Spleen (tissue), 11 donors: ENCODE measurements around the gene ITM2C. TPM values are rescaled to one million over a fixed set of nuclear protein-coding genes. Genes with fewer than 3 reads are reported as not detected.

Experiments used
- DNase-seq: peaks from one replicate; pipeline ENCODE4 v3.0.0-alpha.2; 2020
- H3K27ac ChIP-seq, 8 donors: fragments of 200-600 bp; sonication (generic) in 7 of 8; 1 replicate in 4 of 8; 2 replicates in 4 of 8; pipeline versions ENCODE4 v1.5.0 to v1.8.0; 2016 to 2021; ENCODE audit warnings: inconsistent platforms in 4 of 8, mild to moderate bottlenecking in 4 of 8, moderate library complexity in 1 of 8
- H3K27me3 ChIP-seq, 7 donors: fragments of 200-600 bp; sonication (generic) in 6 of 7; replicated peaks in 1 of 7; 1 replicate in 4 of 7; 2 replicates in 3 of 7; pipeline versions ENCODE4 v1.5.0 to v1.8.0; 2016 to 2021; ENCODE audit warnings: inconsistent platforms in 3 of 7, mild to moderate bottlenecking in 1 of 7
- H3K36me3 ChIP-seq, 6 donors: fragments of 200-600 bp; sonication (generic) in 5 of 6; 1 replicate in 4 of 6; 2 replicates in 2 of 6; pipeline versions ENCODE4 v1.5.0 to v1.8.0; 2016 to 2021; ENCODE audit warnings: inconsistent platforms in 2 of 6
- H3K4me1 ChIP-seq, 6 donors: fragments of 200-600 bp; sonication (generic) in 5 of 6; 1 replicate in 3 of 6; 2 replicates in 3 of 6; pipeline versions ENCODE4 v1.5.0 to v1.8.0; 2016 to 2021; ENCODE audit warnings: inconsistent platforms in 3 of 6
- H3K4me3 ChIP-seq, 8 donors: fragments of 200-600 bp; sonication (generic) in 7 of 8; 1 replicate in 4 of 8; 2 replicates in 4 of 8; pipeline versions ENCODE4 v1.5.0 to v1.8.0; 2016 to 2021; ENCODE audit warnings: inconsistent platforms in 4 of 8, mild to moderate bottlenecking in 4 of 8, moderate library complexity in 2 of 8
- H3K9me3 ChIP-seq, 8 donors: fragments of 200-600 bp; sonication (generic) in 7 of 8; 1 replicate in 4 of 8; 2 replicates in 4 of 8; pipeline versions ENCODE4 v1.5.0 to v1.8.0; 2016 to 2021; ENCODE audit warnings: inconsistent platforms in 4 of 8
- POLR2A ChIP-seq, 3 donors: fragments of 450-650 bp; IDR thresholded peaks; one replicate each; pipeline ENCODE4 v1.5.1; 2017; ENCODE audit warnings: antibody characterized with exemption in 3 of 3, mild to moderate bottlenecking in 1 of 3
- POLR2AphosphoS5 ChIP-seq, 3 donors: sonication (generic); formaldehyde crosslinking; IDR thresholded peaks; one replicate each; pipeline ENCODE4 v1.5.1; 2017; ENCODE audit warnings: antibody characterized with exemption in 3 of 3
- WGBS, 5 donors: extraction: QIAGEN DNeasy Blood & Tissue Kit in 3 of 5; methylation state at CpG; one replicate each; pipeline versions ENCODE4 v1.1.5 to v1.1.7; 2013 to 2018; 5-methylcytosine and 5-hydroxymethylcytosine counted together
- intact Hi-C: fragments of 100-400 bp; cut with DNase I; formaldehyde crosslinking; loops from one replicate; pipeline ENCODE4 v1.15.0; 2023; ENCODE audit warnings: low total_unique reads
- polyA plus RNA-seq, 3 donors: library from polyadenylated mRNA; stranded (reverse); fragments of 200-250 nt; gene quantifications; one replicate each; pipeline ENCODE4 v1.2.1, GENCODE V29; 2013
- total RNA-seq, 7 donors: library from RNA; depleted of rRNA in 3 of 7; stranded (reverse); fragments of >200 nt in 3 of 7; fragmentation: NEBNext Ultra II Directional in 4 of 7; extraction: Animal tissue kit (Norgen Biotek cat#: 25700) in 4 of 7; gene quantifications; one replicate each; pipeline versions ENCODE4 v1.1.0 to v1.2.1, GENCODE V29; 2016 to 2021
- TF ChIP-seq, protein P1 (sequence below), 11 experiments: fragments of 200-600 bp in 7 of 11; fragments of 450-650 bp in 4 of 11; sonication (generic) in 4 of 11; IDR thresholded peaks in 8 of 11; conservative IDR thresholded peaks in 3 of 11; 1 replicate in 7 of 11; 2 replicates in 4 of 11; pipeline versions ENCODE4 v1.4.0 to v1.8.0; 2016 to 2021; ENCODE audit warnings: antibody characterized with exemption in 11 of 11, inconsistent platforms in 4 of 11, mild to moderate bottlenecking in 1 of 11
- donor health status: healthy with polysubstance abuse.
- donor health status: DM: no; HTN: no; CAD: no; lungs with moderate emphysema.
- donor health status: DM: no; HTN: no; CAD: no.
- donor health status: Bipolar disorder and iron deficiency.
- donor health status: healthy.
- donor health status: DM: no; HTN: no; CAD: no.
- donor health status: DM: yes; HTN: yes; CAD: no.

ITM2C gene
- total and polyA plus RNA-seq, 10 donors, result 58.5 to 150 (median 93.7) TPM

DNA sequence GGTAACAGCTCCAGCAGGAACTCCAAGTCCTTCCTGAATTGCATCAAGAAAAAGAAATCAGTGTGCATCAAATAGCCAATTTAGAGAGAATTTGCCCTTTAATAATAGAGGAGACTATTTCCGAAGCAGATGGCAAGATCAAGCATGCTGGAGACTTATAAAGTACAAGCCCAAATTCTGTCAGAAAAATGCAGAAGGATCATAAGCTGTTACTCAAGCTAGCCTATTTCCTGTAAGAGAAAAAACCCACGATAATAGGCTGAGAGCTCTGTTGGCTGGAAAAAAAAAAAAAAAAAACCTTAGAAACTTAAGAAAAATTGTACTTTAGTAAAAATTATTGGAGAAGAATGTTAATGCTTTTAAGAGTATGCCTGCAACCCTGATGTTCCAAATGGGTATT is 24.4 kb upstream of the ITM2C start:
- TF ChIP-seq POLR2A (IDR thresholded peaks at IDR 0.05), result no peak
- TF ChIP-seq POLR2AphosphoS5 (IDR thresholded peaks at IDR 0.05), result no peak
- TF ChIP-seq, protein P1, sequence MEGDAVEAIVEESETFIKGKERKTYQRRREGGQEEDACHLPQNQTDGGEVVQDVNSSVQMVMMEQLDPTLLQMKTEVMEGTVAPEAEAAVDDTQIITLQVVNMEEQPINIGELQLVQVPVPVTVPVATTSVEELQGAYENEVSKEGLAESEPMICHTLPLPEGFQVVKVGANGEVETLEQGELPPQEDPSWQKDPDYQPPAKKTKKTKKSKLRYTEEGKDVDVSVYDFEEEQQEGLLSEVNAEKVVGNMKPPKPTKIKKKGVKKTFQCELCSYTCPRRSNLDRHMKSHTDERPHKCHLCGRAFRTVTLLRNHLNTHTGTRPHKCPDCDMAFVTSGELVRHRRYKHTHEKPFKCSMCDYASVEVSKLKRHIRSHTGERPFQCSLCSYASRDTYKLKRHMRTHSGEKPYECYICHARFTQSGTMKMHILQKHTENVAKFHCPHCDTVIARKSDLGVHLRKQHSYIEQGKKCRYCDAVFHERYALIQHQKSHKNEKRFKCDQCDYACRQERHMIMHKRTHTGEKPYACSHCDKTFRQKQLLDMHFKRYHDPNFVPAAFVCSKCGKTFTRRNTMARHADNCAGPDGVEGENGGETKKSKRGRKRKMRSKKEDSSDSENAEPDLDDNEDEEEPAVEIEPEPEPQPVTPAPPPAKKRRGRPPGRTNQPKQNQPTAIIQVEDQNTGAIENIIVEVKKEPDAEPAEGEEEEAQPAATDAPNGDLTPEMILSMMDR (IDR thresholded peaks at IDR 0.05 in 8 of 11, conservative IDR thresholded peaks at IDR 0.05 in 3 of 11), result no peak
- 12 to 28% (median 18%) methylated on average over 2 of the region's 2 CpGs for WGBS, 5 donors
- H3K27ac ChIP-seq, result no peak overlapping the region
- peaks cover 0 to 12% (median 4%) of the 10 kb centered on the region in 8 donors for H3K9me3 ChIP-seq
- intact Hi-C loops, result no loop called here
- H3K36me3 ChIP-seq, result no peaks in the 10 kb centered on the region
- DNase-seq, result no peak
- no peak overlapping the region for H3K4me3 ChIP-seq
- H3K4me1 ChIP-seq, result peaks cover 0 to 8% (median 0%) of the 10 kb centered on the region in 6 donors
- peaks cover 0 to 4% (median 0%) of the 10 kb centered on the region in 7 donors for H3K27me3 ChIP-seq

DNA sequence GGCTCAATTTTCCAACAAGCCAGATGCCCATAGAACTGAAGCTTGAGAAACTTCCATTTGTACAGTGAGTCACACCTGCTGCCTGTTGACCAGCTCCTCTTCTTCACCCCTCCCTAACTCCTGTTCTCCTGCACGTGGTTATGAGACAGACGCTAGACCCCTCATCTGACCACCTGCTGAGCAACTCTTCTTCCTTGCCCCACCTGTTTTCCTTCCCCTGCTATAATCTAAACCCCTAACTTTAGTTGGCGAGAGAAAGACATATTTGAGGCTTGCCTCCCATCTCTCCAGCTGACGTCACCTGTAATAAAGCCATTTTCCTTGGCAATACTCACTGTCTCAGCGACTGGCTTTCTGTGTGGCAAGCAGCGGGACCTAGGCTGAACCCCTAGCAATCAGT is 22.3 kb upstream of the ITM2C start:
- Histone ChIP-seq H3K4me1 (peaks cover 0 to 8% (median 0%) of the 10 kb centered on the region in 6 donors), H3K4me3 (no peak overlapping the region), H3K27ac (no peak overlapping the region), H3K27me3 (peaks cover 0 to 4% (median 0%) of the 10 kb centered on the region in 7 donors), H3K9me3 (peaks cover 0 to 18% (median 7%) of the 10 kb centered on the region in 8 donors), H3K36me3 (no peaks in the 10 kb centered on the region)
- intact Hi-C loops, result no loop called here
- TF ChIP-seq, protein P1 (IDR thresholded peaks at IDR 0.05 in 8 of 11, conservative IDR thresholded peaks at IDR 0.05 in 3 of 11), result no peak
- TF ChIP-seq POLR2A (IDR thresholded peaks at IDR 0.05), result no peak
- TF ChIP-seq POLR2AphosphoS5 (IDR thresholded peaks at IDR 0.05), result no peak
- 68 to 85% (median 77%) methylated on average over 6 of the region's 6 CpGs for WGBS, 5 donors
- no peak for DNase-seq

DNA sequence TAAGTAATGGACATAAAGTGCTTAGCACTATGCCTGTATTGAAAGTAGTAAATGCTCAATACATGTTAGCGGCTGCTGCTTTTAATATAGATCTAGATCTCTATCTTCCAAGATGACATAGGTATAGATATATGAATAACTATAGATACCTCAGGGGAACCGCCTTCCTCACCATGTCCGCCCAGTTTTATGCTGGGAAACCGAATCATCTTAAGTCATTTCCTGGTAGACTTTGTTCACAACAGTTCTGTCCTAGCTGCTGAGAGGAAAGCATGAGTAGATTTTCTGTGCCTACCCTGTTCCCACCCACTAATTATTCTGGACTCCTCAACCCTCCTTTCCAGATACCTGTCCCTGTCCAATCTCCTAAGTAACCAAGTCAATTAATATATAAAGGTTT is 21.6 kb upstream of the ITM2C start:
- H3K27ac ChIP-seq, result no peak overlapping the region
- WGBS, 5 donors, result 56 to 83% (median 66%) methylated on average over 4 of the region's 4 CpGs
- H3K4me1 ChIP-seq, result peaks cover 0 to 13% (median 6%) of the 10 kb centered on the region in 6 donors
- peaks cover 0 to 8% (median 0%) of the 10 kb centered on the region in 7 donors for H3K27me3 ChIP-seq
- intact Hi-C loops, result no loop called here
- DNase-seq, result no peak
- no peak overlapping the region for H3K4me3 ChIP-seq
- H3K36me3 ChIP-seq, result no peaks in the 10 kb centered on the region
- TF ChIP-seq, protein P1 (IDR thresholded peaks at IDR 0.05 in 8 of 11, conservative IDR thresholded peaks at IDR 0.05 in 3 of 11), result no peak
- TF ChIP-seq POLR2AphosphoS5 (IDR thresholded peaks at IDR 0.05) (no peak), POLR2A (IDR thresholded peaks at IDR 0.05) (no peak)
- H3K9me3 ChIP-seq, result peaks cover 0 to 15% (median 7%) of the 10 kb centered on the region in 8 donors

DNA sequence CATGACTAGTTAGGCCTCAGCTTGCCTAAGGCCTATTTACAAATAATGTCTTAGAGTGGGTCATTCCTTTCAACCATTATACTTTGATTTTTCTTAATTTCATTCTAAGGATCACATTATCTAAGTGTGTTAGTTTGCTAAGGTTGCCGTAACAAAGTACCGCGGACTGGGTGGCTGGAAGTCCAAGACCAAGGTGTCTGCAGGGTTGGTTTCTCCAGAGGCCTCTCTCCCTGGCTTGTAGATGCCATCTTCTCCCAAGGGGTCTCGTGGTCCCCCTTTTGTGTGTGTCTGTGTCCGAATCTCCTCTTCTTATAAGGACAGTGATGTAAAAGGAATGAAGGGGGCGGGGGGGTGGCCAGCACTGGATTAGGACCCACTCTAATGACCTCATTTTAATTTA is 18.4 kb upstream of the ITM2C start:
- intact Hi-C loops, result loop anchor here (5.0 kb wide), 1 partner anchor 66 kb away; no protein-coding TSS in a partner anchor
- Histone ChIP-seq H3K27me3 (peaks cover 0 to 29% (median 5%) of the 10 kb centered on the region in 7 donors), H3K36me3 (no peaks in the 10 kb centered on the region), H3K9me3 (peaks cover 0 to 6% (median 0%) of the 10 kb centered on the region in 8 donors), H3K4me1 (peaks cover 0 to 12% (median 8%) of the 10 kb centered on the region in 6 donors), H3K4me3 (no peak overlapping the region), H3K27ac (no peak overlapping the region)
- no peak for DNase-seq
- TF ChIP-seq POLR2A (IDR thresholded peaks at IDR 0.05), result no peak
- TF ChIP-seq POLR2AphosphoS5 (IDR thresholded peaks at IDR 0.05), result no peak
- TF ChIP-seq, protein P1 (IDR thresholded peaks at IDR 0.05 in 8 of 11, conservative IDR thresholded peaks at IDR 0.05 in 3 of 11), result no peak
- WGBS, 5 donors, result 87 to 98% (median 91%) methylated on average over 6 of the region's 6 CpGs
